GM23338 (cell line): ENCODE measurements around the gene TSHZ2. TPM values are rescaled to one million over a fixed set of nuclear protein-coding genes. Genes with fewer than 3 reads are reported as not detected.

Experiments
- ATAC-seq: fragments of 200-7000 bp; cut with Tn5 transposase; 3 replicates; pipeline ENCODE4 v1.9.1; 2020
- DNase-seq: peaks from one replicate; pipeline ENCODE4 v3.0.0-alpha.2; 2015; ENCODE audit warnings: low spot score
- H2AFZ ChIP-seq: fragments of 200-600 bp; sonication (generic); 2 replicates; pipeline ENCODE4 v1.8.0; 2016; ENCODE audit warnings: antibody characterized with exemption, mild to moderate bottlenecking, moderate library complexity
- H3F3A ChIP-seq: fragments of 200-600 bp; sonication (generic); replicated peaks from 2 replicates; pipeline ENCODE4 v1.8.0; 2017; ENCODE audit warnings: antibody characterized with exemption, mixed run types, low read depth
- H3K27ac ChIP-seq: fragments of 200-600 bp; sonication (generic); 2 replicates; pipeline ENCODE4 v1.6.1; 2016; ENCODE audit warnings: low read depth
- H3K27me3 ChIP-seq: fragments of 200-600 bp; sonication (generic); 2 replicates; pipeline ENCODE4 v1.8.0; 2016; ENCODE audit warnings: mild to moderate bottlenecking, mixed run types, moderate library complexity; ENCODE audit not compliant: insufficient read depth
- H3K36me3 ChIP-seq: fragments of 200-600 bp; sonication (generic); 2 replicates; pipeline ENCODE4 v1.8.0; 2016; ENCODE audit warnings: mild to moderate bottlenecking; ENCODE audit not compliant: insufficient read depth
- H3K4me1 ChIP-seq: fragments of 200-600 bp; sonication (generic); 2 replicates; pipeline ENCODE4 v1.8.0; 2016; ENCODE audit warnings: mild to moderate bottlenecking, moderate library complexity; ENCODE audit not compliant: insufficient read depth
- H3K4me2 ChIP-seq: fragments of 200-600 bp; sonication (generic); 2 replicates; pipeline ENCODE4 v1.7.1; 2017; ENCODE audit warnings: mixed run types
- H3K4me3 ChIP-seq: fragments of 200-600 bp; sonication (generic); 2 replicates; pipeline ENCODE4 v1.6.1; 2016; ENCODE audit warnings: mixed run types
- H3K79me2 ChIP-seq: fragments of 200-600 bp; sonication (generic); replicated peaks from 2 replicates; pipeline ENCODE4 v1.8.0; 2017; ENCODE audit warnings: mild to moderate bottlenecking; ENCODE audit not compliant: insufficient read depth
- H3K9me2 ChIP-seq: fragments of 200-600 bp; sonication (generic); 2 replicates; pipeline ENCODE4 v1.8.0; 2017; ENCODE audit not compliant: insufficient read depth
- H4K20me1 ChIP-seq: fragments of 200-600 bp; sonication (generic); replicated peaks from 2 replicates; pipeline ENCODE4 v1.8.0; 2017; ENCODE audit warnings: mild to moderate bottlenecking; ENCODE audit not compliant: insufficient read depth
- H3K27ac Mint-ChIP-seq: 2 replicates; pipeline ENCODE4 v1.8.0; 2020; ENCODE audit warnings: inconsistent platforms, mild to moderate bottlenecking, moderate library complexity, mixed read lengths
- H3K27me3 Mint-ChIP-seq: 3 replicates; pipeline ENCODE4 v1.8.0; 2022; ENCODE audit warnings: low read depth, mild to moderate bottlenecking, moderate library complexity, mixed read lengths, inconsistent platforms; ENCODE audit not compliant: insufficient read depth, poor library complexity
- H3K36me3 Mint-ChIP-seq: 3 replicates; pipeline ENCODE4 v1.8.0; 2021; ENCODE audit warnings: low read depth, mild to moderate bottlenecking, inconsistent platforms, moderate library complexity, mixed read lengths
- H3K4me1 Mint-ChIP-seq: 3 replicates; pipeline ENCODE4 v1.8.0; 2020; ENCODE audit warnings: mild to moderate bottlenecking, inconsistent platforms, mixed read lengths
- H3K4me3 Mint-ChIP-seq: 3 replicates; pipeline ENCODE4 v1.8.0; 2021; ENCODE audit warnings: moderate library complexity, mild to moderate bottlenecking, inconsistent platforms, mixed read lengths
- H3K9me3 Mint-ChIP-seq: 3 replicates; pipeline ENCODE4 v1.8.0; 2020; ENCODE audit warnings: moderate library complexity, mild to moderate bottlenecking, inconsistent platforms, mixed read lengths
- CREB1 ChIP-seq: fragments of 250-450 bp; sonication (Bioruptor Pico); IDR thresholded peaks from 2 replicates; pipeline ENCODE4 v1.5.0; 2020; ENCODE audit warnings: low read depth, mild to moderate bottlenecking, moderate library complexity
- CTCF ChIP-seq, 2 experiments: fragments of 200-600 bp in 1 of 2; sonication (generic) in 1 of 2; conservative IDR thresholded peaks; 2 replicates each; pipeline versions ENCODE4 v1.5.1 to v1.6.1; 2016 to 2017; ENCODE audit warnings: antibody characterized with exemption in 2 of 2, low read depth in 2 of 2, mild to moderate bottlenecking in 2 of 2, moderate library complexity in 1 of 2
- EZH2 ChIP-seq: fragments of 200-600 bp; sonication (generic); IDR thresholded peaks from one replicate; pipeline ENCODE4 v1.8.0; 2017; ENCODE audit warnings: antibody characterized with exemption, mild to moderate bottlenecking, low read depth; ENCODE audit not compliant: unreplicated experiment
- JUNB ChIP-seq: IDR thresholded peaks from one replicate; pipeline ENCODE4 v1.6.1; 2016; ENCODE audit warnings: antibody characterized with exemption; ENCODE audit not compliant: unreplicated experiment
- NANOG ChIP-seq: IDR thresholded peaks from 2 replicates; pipeline ENCODE4 v1.6.1; 2016; ENCODE audit warnings: antibody characterized with exemption, borderline replicate concordance
- POLR2AphosphoS5 ChIP-seq: IDR thresholded peaks from 2 replicates; pipeline ENCODE4 v1.6.1; 2016; ENCODE audit warnings: antibody characterized with exemption, low read depth
- STAT1 ChIP-seq: IDR thresholded peaks from one replicate; pipeline ENCODE4 v1.6.1; 2016; ENCODE audit warnings: antibody characterized with exemption; ENCODE audit not compliant: unreplicated experiment
- ZNF114 ChIP-seq: fragments of 250-450 bp; sonication (Bioruptor Pico); IDR thresholded peaks from 2 replicates; pipeline ENCODE4 v1.5.0; 2020; ENCODE audit warnings: mild to moderate bottlenecking, moderate library complexity
- ZNF331 ChIP-seq: fragments of 250-450 bp; sonication (Bioruptor Pico); IDR thresholded peaks from 2 replicates; pipeline ENCODE4 v1.5.0; 2020; ENCODE audit warnings: low read depth, mild to moderate bottlenecking, moderate library complexity
- polyA plus RNA-seq: library from polyadenylated mRNA; unstranded; fragments of >200 nt; fragmentation: Nextera tagmentation; extraction: Ambion mirVana; gene quantifications from 2 replicates; pipeline ENCODE4 v1.2.1, GENCODE V29; 2016
- total RNA-seq: library from RNA; depleted of rRNA; stranded (reverse); fragments of >200 nt; shearing (Covaris generic); gene quantifications from 2 replicates; pipeline ENCODE4 v1.2.3, GENCODE V29; 2014
- TF ChIP-seq, protein P1 (sequence below): fragments of 250-450 bp; sonication (Bioruptor Pico); IDR thresholded peaks from 2 replicates; pipeline ENCODE4 v1.5.0; 2020; ENCODE audit warnings: mild to moderate bottlenecking, moderate library complexity
- TF ChIP-seq, protein P2 (sequence below): IDR thresholded peaks from 2 replicates; pipeline ENCODE4 v1.6.1; 2016; ENCODE audit warnings: antibody characterized with exemption

TSHZ2 gene
- total and polyA plus RNA-seq, 2 experiments from 2014 or later = 0.49 to 1.3 TPM

GRCh38 chr20:53223626-53224172 is 251.5 kb downstream of the TSHZ2 start (continued):
- TF ChIP-seq, protein P1, sequence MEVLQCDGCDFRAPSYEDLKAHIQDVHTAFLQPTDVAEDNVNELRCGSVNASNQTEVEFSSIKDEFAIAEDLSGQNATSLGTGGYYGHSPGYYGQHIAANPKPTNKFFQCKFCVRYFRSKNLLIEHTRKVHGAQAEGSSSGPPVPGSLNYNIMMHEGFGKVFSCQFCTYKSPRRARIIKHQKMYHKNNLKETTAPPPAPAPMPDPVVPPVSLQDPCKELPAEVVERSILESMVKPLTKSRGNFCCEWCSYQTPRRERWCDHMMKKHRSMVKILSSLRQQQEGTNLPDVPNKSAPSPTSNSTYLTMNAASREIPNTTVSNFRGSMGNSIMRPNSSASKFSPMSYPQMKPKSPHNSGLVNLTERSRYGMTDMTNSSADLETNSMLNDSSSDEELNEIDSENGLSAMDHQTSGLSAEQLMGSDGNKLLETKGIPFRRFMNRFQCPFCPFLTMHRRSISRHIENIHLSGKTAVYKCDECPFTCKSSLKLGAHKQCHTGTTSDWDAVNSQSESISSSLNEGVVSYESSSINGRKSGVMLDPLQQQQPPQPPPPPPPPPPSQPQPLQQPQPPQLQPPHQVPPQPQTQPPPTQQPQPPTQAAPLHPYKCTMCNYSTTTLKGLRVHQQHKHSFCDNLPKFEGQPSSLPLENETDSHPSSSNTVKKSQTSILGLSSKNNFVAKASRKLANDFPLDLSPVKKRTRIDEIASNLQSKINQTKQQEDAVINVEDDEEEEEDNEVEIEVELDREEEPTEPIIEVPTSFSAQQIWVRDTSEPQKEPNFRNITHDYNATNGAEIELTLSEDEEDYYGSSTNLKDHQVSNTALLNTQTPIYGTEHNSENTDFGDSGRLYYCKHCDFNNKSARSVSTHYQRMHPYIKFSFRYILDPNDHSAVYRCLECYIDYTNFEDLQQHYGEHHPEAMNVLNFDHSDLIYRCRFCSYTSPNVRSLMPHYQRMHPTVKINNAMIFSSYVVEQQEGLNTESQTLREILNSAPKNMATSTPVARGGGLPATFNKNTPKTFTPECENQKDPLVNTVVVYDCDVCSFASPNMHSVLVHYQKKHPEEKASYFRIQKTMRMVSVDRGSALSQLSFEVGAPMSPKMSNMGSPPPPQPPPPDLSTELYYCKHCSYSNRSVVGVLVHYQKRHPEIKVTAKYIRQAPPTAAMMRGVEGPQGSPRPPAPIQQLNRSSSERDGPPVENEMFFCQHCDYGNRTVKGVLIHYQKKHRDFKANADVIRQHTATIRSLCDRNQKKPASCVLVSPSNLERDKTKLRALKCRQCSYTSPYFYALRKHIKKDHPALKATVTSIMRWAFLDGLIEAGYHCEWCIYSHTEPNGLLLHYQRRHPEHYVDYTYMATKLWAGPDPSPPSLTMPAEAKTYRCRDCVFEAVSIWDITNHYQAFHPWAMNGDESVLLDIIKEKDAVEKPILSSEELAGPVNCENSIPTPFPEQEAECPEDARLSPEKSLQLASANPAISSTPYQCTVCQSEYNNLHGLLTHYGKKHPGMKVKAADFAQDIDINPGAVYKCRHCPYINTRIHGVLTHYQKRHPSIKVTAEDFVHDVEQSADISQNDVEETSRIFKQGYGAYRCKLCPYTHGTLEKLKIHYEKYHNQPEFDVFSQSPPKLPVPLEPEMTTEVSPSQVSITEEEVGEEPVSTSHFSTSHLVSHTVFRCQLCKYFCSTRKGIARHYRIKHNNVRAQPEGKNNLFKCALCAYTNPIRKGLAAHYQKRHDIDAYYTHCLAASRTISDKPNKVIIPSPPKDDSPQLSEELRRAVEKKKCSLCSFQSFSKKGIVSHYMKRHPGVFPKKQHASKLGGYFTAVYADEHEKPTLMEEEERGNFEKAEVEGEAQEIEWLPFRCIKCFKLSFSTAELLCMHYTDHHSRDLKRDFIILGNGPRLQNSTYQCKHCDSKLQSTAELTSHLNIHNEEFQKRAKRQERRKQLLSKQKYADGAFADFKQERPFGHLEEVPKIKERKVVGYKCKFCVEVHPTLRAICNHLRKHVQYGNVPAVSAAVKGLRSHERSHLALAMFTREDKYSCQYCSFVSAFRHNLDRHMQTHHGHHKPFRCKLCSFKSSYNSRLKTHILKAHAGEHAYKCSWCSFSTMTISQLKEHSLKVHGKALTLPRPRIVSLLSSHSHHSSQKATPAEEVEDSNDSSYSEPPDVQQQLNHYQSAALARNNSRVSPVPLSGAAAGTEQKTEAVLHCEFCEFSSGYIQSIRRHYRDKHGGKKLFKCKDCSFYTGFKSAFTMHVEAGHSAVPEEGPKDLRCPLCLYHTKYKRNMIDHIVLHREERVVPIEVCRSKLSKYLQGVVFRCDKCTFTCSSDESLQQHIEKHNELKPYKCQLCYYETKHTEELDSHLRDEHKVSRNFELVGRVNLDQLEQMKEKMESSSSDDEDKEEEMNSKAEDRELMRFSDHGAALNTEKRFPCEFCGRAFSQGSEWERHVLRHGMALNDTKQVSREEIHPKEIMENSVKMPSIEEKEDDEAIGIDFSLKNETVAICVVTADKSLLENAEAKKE (CRISPR knock-in tag) = no peak
- TF ChIP-seq NANOG (no peak), ZNF331 (no peak)

DNA sequence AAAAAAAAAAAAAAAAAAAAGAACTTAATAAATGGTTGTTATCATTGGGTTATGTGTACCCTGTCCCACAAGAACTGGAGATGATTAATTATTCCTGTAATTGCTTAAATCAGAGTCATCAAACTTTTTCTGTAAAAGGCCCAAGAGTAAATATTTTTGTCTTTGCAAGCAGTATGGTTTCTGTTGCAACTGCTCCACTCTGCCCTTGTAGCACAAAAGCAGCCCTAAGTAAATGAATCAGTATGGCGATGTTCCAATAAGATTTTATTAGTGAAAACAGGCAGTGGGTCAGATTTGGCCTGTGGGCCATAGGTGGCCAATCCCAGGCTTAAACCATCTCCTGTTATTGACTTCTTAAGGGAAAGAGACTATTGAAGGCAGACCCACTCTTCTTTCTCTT is 252.7 kb downstream of the TSHZ2 start:
- ATAC-seq = no peak
- H3K36me3 Mint-ChIP-seq = peaks cover 8% of the 10 kb centered on the region; the same call in 2 of the 3 replicates

More for the DNA sequence above, 252.7 kb downstream of the TSHZ2 start:
- no peaks in the 10 kb centered on the region for H3K36me3 ChIP-seq
- H3K9me2 ChIP-seq = no peaks in the 10 kb centered on the region
- peaks cover 5% of the 10 kb centered on the region for H3K4me1 ChIP-seq
- H3K27me3 ChIP-seq = no peaks in the 10 kb centered on the region
- no peaks in the 10 kb centered on the region for H4K20me1 ChIP-seq
- Mint-ChIP-seq H3K4me1 (peaks cover 11% of the 10 kb centered on the region; the same call in 2 of the 3 replicates), H3K9me3 (peaks cover 10% of the 10 kb centered on the region), H3K4me3 (no peak overlapping the region), H3K27ac (no peak overlapping the region), H3K27me3 (no peaks in the 10 kb centered on the region)
- no peaks in the 10 kb centered on the region for H3F3A ChIP-seq
- TF ChIP-seq CREB1 (CRISPR knock-in tag) = no peak
- TF ChIP-seq, protein P2, sequence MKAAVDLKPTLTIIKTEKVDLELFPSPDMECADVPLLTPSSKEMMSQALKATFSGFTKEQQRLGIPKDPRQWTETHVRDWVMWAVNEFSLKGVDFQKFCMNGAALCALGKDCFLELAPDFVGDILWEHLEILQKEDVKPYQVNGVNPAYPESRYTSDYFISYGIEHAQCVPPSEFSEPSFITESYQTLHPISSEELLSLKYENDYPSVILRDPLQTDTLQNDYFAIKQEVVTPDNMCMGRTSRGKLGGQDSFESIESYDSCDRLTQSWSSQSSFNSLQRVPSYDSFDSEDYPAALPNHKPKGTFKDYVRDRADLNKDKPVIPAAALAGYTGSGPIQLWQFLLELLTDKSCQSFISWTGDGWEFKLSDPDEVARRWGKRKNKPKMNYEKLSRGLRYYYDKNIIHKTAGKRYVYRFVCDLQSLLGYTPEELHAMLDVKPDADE = no peak
- no peak for TF ChIP-seq EZH2
- no peak for TF ChIP-seq CTCF (conservative IDR thresholded peaks at IDR 0.05; ENCODE audit: low read depth in 2 of 2)
- no peak for TF ChIP-seq ZNF331
- TF ChIP-seq STAT1 = no peak
- TF ChIP-seq NANOG = no peak
- TF ChIP-seq JUNB = no peak
- no peak for TF ChIP-seq ZNF114 (CRISPR knock-in tag)
- TF ChIP-seq POLR2AphosphoS5 = no peak
- no peak for DNase-seq
- H3K4me2 ChIP-seq = no peak overlapping the region
- no peak overlapping the region for H3K27ac ChIP-seq
- no peaks in the 10 kb centered on the region for H3K79me2 ChIP-seq
- no peak overlapping the region for H3K4me3 ChIP-seq
- H2AFZ ChIP-seq = no peak overlapping the region
